ENCODE data around the gene WHRN. TPM values are rescaled to one million over a fixed set of nuclear protein-coding genes. Genes with fewer than 3 reads are reported as not detected.

The WHRN gene
- total and polyA plus RNA-seq, 2 experiments from 2014 or later: 8.3 to 8.9 TPM

GRCh38 chr9:114384836-114385396 is 120.4 kb downstream of the WHRN start (continued):
- TF ChIP-seq, protein P1, sequence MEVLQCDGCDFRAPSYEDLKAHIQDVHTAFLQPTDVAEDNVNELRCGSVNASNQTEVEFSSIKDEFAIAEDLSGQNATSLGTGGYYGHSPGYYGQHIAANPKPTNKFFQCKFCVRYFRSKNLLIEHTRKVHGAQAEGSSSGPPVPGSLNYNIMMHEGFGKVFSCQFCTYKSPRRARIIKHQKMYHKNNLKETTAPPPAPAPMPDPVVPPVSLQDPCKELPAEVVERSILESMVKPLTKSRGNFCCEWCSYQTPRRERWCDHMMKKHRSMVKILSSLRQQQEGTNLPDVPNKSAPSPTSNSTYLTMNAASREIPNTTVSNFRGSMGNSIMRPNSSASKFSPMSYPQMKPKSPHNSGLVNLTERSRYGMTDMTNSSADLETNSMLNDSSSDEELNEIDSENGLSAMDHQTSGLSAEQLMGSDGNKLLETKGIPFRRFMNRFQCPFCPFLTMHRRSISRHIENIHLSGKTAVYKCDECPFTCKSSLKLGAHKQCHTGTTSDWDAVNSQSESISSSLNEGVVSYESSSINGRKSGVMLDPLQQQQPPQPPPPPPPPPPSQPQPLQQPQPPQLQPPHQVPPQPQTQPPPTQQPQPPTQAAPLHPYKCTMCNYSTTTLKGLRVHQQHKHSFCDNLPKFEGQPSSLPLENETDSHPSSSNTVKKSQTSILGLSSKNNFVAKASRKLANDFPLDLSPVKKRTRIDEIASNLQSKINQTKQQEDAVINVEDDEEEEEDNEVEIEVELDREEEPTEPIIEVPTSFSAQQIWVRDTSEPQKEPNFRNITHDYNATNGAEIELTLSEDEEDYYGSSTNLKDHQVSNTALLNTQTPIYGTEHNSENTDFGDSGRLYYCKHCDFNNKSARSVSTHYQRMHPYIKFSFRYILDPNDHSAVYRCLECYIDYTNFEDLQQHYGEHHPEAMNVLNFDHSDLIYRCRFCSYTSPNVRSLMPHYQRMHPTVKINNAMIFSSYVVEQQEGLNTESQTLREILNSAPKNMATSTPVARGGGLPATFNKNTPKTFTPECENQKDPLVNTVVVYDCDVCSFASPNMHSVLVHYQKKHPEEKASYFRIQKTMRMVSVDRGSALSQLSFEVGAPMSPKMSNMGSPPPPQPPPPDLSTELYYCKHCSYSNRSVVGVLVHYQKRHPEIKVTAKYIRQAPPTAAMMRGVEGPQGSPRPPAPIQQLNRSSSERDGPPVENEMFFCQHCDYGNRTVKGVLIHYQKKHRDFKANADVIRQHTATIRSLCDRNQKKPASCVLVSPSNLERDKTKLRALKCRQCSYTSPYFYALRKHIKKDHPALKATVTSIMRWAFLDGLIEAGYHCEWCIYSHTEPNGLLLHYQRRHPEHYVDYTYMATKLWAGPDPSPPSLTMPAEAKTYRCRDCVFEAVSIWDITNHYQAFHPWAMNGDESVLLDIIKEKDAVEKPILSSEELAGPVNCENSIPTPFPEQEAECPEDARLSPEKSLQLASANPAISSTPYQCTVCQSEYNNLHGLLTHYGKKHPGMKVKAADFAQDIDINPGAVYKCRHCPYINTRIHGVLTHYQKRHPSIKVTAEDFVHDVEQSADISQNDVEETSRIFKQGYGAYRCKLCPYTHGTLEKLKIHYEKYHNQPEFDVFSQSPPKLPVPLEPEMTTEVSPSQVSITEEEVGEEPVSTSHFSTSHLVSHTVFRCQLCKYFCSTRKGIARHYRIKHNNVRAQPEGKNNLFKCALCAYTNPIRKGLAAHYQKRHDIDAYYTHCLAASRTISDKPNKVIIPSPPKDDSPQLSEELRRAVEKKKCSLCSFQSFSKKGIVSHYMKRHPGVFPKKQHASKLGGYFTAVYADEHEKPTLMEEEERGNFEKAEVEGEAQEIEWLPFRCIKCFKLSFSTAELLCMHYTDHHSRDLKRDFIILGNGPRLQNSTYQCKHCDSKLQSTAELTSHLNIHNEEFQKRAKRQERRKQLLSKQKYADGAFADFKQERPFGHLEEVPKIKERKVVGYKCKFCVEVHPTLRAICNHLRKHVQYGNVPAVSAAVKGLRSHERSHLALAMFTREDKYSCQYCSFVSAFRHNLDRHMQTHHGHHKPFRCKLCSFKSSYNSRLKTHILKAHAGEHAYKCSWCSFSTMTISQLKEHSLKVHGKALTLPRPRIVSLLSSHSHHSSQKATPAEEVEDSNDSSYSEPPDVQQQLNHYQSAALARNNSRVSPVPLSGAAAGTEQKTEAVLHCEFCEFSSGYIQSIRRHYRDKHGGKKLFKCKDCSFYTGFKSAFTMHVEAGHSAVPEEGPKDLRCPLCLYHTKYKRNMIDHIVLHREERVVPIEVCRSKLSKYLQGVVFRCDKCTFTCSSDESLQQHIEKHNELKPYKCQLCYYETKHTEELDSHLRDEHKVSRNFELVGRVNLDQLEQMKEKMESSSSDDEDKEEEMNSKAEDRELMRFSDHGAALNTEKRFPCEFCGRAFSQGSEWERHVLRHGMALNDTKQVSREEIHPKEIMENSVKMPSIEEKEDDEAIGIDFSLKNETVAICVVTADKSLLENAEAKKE (CRISPR knock-in tag; IDR thresholded peaks at IDR 0.05): no peak
- no peak for TF ChIP-seq REST (IDR thresholded peaks at IDR 0.05; ENCODE audit: unreplicated experiment)
- no peak for TF ChIP-seq EZH2 (IDR thresholded peaks at IDR 0.05; ENCODE audit: low read depth, unreplicated experiment)
- no peak for TF ChIP-seq POLR2AphosphoS5 (IDR thresholded peaks at IDR 0.05; ENCODE audit: low read depth)

DNA sequence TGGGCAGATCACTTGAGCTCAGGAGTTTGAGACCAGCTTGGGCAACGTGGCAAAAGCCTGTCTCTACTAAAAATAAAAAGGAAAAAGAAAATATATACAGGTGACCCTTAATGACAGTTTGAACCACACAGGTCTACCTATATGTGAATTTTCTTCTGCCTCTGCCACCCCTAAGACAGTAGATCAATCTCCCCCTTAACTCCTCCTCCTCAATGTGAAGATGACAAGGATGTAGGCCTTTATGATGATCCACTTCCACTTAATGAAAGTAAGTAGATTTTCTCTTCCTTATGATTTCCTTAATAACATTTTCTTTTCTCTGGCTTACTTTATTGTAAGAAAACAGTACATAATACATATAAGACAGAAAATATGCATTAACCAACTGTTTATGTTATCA is 120.9 kb downstream of the WHRN start:
- no peaks in the 10 kb centered on the region for H3K9me3 Mint-ChIP-seq
- Histone ChIP-seq H3K9me2 (ENCODE audit: insufficient read depth) (no peaks in the 10 kb centered on the region), H3K36me3 (ENCODE audit: insufficient read depth) (no peaks in the 10 kb centered on the region), H4K20me1 (replicated peaks; ENCODE audit: insufficient read depth) (no peaks in the 10 kb centered on the region), H3F3A (replicated peaks; ENCODE audit: low read depth) (peaks cover 8% of the 10 kb centered on the region; the same call in 1 of the 2 replicates), H3K4me2 (no peak overlapping the region; the same call in 1 of the 2 replicates), H3K27me3 (ENCODE audit: insufficient read depth) (no peaks in the 10 kb centered on the region), H3K27ac (ENCODE audit: low read depth) (no peak overlapping the region), H2AFZ (no peak overlapping the region), H3K4me1 (ENCODE audit: insufficient read depth) (peaks cover 64% of the 10 kb centered on the region), H3K4me3 (no peak overlapping the region), H3K79me2 (replicated peaks; ENCODE audit: insufficient read depth) (no peaks in the 10 kb centered on the region; the same call in 1 of the 2 replicates)
- no peak overlapping the region for H3K27ac Mint-ChIP-seq
- no peak overlapping the region for H3K4me3 Mint-ChIP-seq
- ATAC-seq: no peak
- peaks cover 78% of the 10 kb centered on the region for H3K4me1 Mint-ChIP-seq
- peaks cover 13% of the 10 kb centered on the region for H3K36me3 Mint-ChIP-seq (ENCODE audit: low read depth)
- peaks cover 19% of the 10 kb centered on the region for H3K27me3 Mint-ChIP-seq (ENCODE audit: insufficient read depth, low read depth, poor library complexity)
- DNase-seq (ENCODE audit: low spot score): no peak
- TF ChIP-seq, protein P1 (CRISPR knock-in tag; IDR thresholded peaks at IDR 0.05): no peak
- no peak for TF ChIP-seq ZNF331 (CRISPR knock-in tag; IDR thresholded peaks at IDR 0.05; ENCODE audit: low read depth)
- TF ChIP-seq POLR2AphosphoS5 (IDR thresholded peaks at IDR 0.05; ENCODE audit: low read depth): no peak

Data from GM23338 (cell line).